Stimulated activated CD8-positive, alpha-beta memory T cell treated with anti-CD3 and anti-CD28 coated beads, Interleukin-7, amount 100 ng/mL, for 1 hour (primary cell): ENCODE data around the gene CPNE1.
"Not testable (repeated sequence)": the region's sequence is repeated elsewhere in the genome, so short reads cannot be mapped to it uniquely, and the experiment has no call there.

Source experiments
- DNase-seq, 2 donors: peaks; one replicate each; pipeline ENCODE4 v3.0.0-alpha.2; 2020; ENCODE audit warnings: low read depth in 2 of 2

The CPNE1 gene

GRCh38 chr20:35664466-35665206 is at the start of gene CPNE1, which contains the start of gene RBM12:
Gene CPNE1, minus strand, starts transcription at chr20:35664900. Its CDS starts 31,977 bp downstream, at chr20:35632923.
Gene RBM12, minus strand, starts transcription at chr20:35664900. Its CDS starts 9,578 bp downstream, at chr20:35655322.
- DNase-seq: peak; percentile 84 to 85

GRCh38 chr20:35714127-35714526 is 49.4 kb upstream of the CPNE1 start:
- no peak for DNase-seq

GRCh38 chr20:35713120-35713519 is 48.4 kb upstream of the CPNE1 start:
- not testable (repeated sequence) for DNase-seq

- no peak for DNase-seq
These were observed 47.0 kb upstream of the CPNE1 start for GRCh38 chr20:35711588-35712209.

GRCh38 chr20:35710884-35711587 is 46.3 kb upstream of the CPNE1 start:
- DNase-seq: no peak

GRCh38 chr20:35710039-35710438 is 45.3 kb upstream of the CPNE1 start:
- no peak for DNase-seq

GRCh38 chr20:35709259-35709658 is 44.6 kb upstream of the CPNE1 start:
- no peak for DNase-seq

GRCh38 chr20:35708502-35708901 is 43.8 kb upstream of the CPNE1 start:
- no peak for DNase-seq

- DNase-seq: not testable (repeated sequence)
These were observed 42.2 kb upstream of the CPNE1 start for GRCh38 chr20:35706591-35707529.

GRCh38 chr20:35705894-35706293 is 41.2 kb upstream of the CPNE1 start:
- not testable (repeated sequence) for DNase-seq

GRCh38 chr20:35704514-35705261 is 40.0 kb upstream of the CPNE1 start:
- no peak for DNase-seq

- DNase-seq: no peak
These were observed 38.4 kb upstream of the CPNE1 start for GRCh38 chr20:35702824-35703695.

- no peak for DNase-seq
These were observed 37.5 kb upstream of the CPNE1 start for GRCh38 chr20:35702051-35702823.

- DNase-seq: no peak
These were observed 36.0 kb upstream of the CPNE1 start for GRCh38 chr20:35700625-35701148.

GRCh38 chr20:35699957-35700624 is 35.4 kb upstream of the CPNE1 start:
- DNase-seq: no peak

- DNase-seq: peak; percentile 70 to 75
These were observed 34.6 kb upstream of the CPNE1 start, which contains the start of the genes NFS1 and ROMO1 for GRCh38 chr20:35699127-35699956. Gene NFS1, minus strand, starts transcription at chr20:35699352. Its CDS starts 64 bp downstream, at chr20:35699288. Gene ROMO1, plus strand, starts transcription at chr20:35699405. Its CDS starts 228 bp downstream, at chr20:35699633.
